NOMO-1 (cell line): ENCODE results near the gene NHERF1.

ENCODE experiments used
- DNase-seq, 2 experiments: peaks; one replicate each; lab custom pipeline; 2025; ENCODE audit not compliant: unreplicated experiment in 2 of 2; lab: John Stamatoyannopoulos, UW

NHERF1 gene

DNA sequence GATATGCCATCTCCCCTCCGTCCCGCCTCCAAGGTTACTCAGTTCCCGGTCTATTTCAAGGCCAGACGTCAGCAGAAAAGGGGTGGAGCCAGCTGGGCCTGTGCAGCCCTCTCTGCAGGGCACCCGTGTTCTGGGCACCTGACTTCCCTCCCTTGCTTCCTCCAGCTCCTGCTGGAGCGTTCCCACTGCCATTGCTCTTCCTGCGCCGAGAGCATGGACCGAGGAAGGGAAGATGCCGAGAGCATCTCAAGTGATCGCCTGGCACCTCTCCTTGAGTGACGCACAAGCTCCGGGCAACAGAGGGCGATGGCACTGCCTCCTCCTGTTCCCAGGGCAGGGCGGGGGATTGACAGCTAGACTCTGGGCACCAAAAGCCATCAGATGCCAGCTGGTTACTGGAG, 57.2 kb downstream of the NHERF1 start:
- no peak for DNase-seq

DNA sequence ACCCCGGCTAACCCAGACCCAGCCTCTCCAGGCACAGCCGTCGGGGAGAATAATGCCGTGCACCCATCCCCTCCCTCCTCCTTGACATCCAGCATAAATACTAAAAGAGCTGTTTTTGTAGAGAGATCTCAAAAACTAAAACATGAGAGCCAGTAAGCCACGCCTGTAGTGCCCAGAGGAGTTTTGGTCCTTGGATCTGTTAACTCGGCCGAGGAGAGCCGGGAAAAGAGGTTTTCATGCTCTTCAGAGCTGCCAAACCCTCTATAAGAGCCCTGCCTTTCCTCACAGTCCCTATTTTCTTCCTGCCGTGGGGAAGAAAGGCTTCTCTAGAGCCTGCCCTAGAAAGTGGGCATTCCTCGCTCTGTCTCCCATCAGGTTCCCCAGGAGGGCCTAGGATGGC, 57.9 kb downstream of the NHERF1 start:
- DNase-seq = no peak

DNA sequence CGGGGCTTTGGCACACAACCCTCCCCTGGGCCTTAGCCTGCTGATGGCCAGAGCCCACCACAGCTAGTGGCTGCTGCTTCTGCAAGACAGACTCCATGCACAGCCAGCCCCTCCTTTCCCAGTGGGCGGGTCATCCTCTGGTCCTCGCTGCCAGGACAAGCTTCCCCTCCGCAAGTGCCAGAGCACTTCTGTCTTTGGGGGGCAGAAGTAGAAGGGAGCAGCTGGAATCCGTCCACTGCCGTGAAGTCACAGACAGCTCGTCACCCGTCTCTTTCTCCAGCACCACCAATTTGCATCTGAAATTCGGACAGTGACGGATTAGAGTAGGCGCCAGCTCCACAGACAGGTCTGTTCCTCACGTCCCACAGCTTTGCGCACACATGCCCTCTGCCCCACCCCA, 59.0 kb downstream of the NHERF1 start:
- no peak for DNase-seq

DNA sequence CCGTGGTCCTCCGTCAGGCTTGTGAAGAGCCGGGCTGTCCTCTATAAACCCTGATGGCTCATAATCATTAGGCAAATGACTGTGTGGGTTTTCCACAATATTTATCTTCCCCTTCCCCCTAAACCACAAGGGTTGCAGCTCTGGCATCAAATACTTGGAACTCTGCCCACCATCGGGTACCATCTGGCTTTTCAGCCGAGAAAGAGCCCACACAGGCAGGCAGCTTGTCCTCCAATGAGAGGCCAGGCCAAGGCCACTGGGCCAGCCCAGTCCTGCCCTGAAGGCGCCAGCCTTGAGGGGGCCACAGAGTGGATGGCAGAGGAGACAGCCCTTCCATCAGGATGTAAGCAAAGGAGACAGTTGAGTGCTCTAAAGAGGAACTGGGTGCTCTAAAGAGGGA, 59.5 kb downstream of the NHERF1 start:
- DNase-seq = no peak

DNA sequence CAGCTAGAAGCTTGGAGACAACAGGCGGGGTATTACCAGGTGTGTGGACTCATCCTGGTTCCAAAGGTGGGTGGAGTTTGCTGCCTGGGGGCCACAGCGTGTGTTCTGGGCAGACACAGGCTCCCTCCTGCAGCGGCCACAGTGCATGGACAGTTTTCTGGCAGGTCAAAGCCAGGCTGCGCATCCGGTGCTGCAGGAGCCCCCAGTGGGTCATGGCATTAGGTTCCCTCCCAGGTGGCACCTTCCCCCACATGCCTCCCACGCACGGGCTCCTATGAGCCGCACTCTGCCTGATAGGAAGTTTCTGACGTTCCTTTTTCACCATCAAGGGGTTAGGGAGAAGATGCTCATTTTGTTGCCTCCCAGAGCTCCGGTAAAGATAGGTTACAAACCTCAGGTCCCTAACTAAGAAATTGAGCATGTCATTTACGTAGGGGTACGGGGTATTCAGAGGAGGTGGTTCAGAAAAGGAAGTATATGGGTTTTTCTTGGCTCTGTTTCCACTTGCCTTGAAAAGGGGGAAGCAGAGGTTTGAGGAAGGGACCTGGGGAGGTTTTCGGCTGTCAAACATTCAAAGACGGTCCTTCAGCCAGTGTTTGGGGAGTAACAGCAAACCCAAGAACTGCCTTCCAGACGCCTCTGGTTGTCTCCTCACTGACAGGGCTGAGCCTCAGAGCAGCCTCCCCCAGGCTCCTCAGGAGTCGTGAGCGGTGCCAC, 60.4 kb downstream of the NHERF1 start:
- peak; percentile 17 to 28 for DNase-seq

DNA sequence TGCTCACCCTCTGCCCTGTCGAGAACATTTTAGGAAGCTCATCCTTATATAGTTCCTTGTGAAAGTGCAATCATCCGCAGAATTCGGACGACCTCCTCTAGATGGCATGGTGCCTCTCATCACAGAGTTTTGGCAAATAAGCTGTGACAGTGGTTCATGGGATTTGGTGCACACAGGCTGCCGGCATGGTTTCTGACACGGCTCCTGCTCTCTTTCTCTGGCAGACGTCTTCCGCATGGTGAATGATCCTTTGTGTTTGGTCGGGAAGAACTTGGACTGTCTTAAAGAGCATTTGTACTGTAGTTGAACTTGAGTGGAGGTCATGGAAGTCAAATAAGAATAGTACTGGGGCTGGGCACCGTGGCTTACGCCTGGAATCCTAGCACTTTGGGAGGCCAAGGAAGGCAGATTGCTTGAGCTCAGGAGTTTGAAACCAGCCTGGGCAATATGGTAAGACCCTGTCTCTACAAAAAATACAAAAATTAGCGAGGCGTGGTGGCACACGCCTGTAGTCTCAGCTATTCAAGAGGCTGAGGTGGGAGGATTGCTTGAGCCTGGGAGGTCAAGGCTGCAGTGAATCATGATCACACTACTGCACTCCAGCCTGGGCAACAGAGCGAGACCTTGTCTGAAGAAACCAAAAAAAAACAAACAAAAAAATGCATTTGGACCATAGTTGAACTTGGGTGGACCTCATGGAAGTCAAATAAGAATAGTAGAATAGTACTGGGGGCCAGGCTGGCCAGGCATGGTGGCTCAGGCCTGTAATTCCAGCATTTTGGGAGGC, 62.5 kb downstream of the NHERF1 start:
- no peak for DNase-seq

DNA sequence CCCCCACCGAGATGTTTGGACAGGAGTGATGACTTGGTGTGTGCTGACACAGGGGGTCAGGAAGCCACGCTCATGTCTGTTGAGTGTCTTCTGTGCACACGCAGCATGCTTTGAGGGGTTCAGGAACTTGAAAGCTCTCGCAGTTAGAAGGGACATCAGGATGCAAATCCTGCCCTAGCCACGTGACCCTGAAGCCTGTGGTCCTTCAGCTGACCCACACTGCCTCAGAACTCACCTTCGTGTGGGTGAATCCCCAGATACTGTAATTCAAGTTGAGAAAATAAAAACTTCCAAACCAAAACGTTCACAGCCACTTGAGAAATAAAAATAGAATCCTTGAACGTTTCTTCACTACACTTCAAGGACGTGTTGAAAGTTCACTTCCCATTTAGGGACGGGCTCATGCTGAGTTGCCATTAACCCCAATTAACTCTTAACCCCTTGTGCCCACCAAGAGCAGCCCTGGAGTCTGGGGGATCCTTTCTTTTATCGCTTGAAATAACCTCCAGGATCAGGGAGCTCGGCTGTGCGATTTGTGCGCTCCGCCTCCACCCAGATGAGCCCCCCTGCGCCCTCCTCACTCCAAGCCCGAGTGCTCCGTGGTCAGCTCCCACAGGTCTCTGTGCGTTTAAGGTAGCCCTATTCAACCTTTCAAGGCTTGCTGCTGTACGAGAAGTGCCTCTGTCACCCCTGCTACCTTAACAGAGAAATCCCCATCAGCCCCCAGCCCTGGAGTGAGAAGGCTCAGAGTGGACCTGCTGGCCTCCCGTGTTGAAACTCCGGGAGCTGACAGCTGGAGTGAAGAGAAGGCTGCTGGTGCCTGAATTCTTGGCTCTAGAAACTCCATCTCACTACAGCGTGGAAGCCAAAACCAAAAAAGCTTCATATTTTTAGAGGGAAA, 63.9 kb downstream of the NHERF1 start:
- peak; percentile 43 to 54 for DNase-seq

DNA sequence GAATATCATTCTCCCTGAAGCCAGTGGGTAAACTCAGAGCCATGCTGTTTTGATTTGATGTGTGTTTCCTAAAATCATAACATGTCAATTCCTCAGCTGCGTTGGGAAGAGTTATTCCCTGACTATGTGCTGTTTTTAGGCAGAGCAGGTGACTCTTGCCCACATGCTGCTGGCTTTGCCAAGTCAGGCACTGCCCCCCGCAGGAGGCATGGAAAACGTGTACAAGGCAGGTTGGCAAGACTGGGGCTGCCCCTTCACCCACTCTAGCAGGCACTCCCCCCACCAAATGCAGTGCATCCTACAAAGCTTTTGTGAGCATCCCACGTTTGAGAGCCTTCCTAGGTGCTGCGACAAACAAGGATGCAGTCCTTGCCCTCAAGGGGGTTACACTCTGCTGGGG, 66.0 kb downstream of the NHERF1 start:
- DNase-seq = no peak

DNA sequence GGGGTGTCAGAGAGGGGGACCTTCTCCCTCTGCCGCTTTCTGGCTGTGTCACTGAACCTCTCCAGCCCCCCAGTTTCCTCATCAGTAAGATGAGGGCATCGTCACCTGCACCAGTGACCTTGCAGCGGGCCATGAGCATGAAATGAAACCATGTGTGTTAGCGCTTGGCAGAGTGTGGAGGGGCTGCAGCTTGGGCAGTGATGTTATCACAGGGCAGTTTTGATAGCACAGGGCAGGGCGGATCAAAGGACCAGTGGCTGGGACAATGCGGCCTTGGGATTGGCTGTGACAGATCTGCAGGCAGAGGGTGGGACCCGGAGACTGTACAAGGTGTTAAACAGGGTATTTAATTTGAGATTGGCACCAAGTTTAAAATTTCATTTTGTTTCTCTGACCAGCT, 66.6 kb downstream of the NHERF1 start:
- DNase-seq = no peak

DNA sequence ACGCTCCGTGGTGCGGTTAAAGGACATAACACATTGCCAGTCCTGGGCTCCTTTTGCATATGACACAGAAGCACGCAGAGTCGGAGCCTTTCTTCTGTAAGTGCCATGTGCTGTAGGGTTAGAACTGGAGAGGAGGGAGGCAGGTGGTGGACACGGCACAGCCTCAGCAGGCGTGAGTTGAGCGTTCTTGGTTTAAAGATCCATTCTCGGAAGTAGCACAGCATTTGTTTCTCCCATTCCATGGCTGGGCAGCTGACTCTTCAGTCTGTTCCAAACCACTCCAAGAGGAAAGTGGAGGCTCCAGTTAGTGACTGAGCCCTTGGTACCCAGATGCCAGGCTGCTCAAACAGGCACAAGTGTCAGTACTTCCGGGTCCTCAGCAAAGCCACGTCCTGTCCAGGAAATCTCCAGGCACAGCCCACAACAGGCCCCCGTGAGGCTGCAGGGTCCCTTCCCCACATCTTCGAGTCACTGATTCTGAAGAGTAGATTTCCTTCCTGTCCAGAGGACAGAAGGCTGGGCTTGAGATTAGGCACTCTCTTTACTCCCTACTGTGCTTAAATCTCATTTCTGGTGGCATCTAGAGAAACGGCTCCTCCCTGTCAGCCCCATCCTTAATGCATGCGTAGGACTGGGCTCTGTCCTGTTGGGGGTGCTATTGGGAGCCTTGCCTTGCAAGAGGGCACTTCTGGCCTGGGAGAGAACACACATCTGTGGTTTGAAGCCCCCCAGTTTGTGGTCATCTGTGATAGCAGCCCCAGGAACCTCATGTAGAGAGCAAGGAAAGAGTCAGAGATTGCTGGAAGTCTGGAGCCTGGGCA, 67.3 kb downstream of the NHERF1 start:
- DNase-seq = no peak

DNA sequence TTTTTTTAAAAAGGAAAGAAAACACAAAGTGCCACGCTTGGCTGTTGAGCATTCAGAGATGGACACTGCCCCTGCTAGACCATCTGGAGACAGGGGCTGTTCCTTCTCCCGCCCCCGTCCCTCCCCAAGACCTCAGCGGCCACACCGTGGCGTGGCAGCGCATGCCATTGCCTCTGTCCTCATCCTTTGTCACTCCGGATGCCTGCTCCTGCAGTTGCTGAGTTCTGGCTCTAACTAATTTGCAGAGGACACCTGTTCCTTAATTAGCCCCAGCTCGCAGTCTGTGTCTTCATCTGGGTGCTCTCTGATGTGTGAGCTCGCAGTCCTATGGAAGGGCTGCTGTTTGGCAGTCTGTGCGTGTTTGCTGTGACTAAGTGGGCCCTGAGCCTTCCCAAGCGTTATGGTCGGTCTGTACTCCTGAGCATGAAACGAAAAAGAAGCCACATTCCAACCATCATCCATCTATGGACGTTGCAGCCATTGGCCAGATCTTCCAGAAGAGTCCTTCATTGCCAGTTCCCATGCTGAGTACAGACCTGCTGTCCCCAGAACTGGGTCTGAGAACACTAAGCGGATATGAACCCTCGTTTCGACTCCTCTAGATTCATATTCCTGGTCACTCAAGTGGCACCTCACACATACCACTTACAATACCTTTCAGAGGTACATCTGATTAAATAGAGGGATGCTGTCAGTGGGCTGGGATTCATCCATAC, 68.6 kb downstream of the NHERF1 start:
- no peak for DNase-seq

DNA sequence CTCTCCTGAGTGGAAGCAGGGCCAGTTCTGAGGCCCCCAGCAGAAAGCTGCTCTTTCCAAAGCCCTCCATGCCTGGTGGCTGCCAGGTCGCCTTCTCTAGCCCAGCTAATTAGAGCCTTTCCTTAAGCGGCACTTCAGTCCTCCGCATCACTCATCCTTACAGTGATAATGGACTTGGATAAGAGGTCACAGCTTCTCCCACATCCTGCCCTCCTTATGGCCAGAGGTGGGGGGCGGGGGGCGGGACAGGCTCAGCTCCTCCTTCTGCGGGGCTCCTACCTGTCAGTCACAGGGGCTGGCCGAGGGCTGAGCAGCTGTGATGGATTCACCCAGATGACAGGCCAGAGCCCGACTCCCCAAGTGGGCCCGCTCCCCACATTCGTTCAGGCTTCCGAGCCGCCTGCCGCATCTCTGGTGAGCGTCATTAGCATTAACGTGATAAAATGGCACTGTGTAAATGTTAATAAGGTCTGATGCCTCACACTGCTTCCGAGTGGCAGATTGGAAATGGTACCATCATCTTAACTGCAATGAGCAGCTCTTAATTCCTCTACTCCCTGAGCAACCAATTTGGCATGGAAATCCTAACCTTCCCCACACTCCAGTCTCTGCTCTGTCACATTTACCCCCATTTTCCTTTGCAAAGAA, 70.0 kb downstream of the NHERF1 start:
- no peak for DNase-seq
